ENCODE data around the gene TMEM260.
"Not testable (repeated sequence)": the region's sequence is repeated elsewhere in the genome, so short reads cannot be mapped to it uniquely, and the experiment has no call there.

Gene TMEM260

DNA sequence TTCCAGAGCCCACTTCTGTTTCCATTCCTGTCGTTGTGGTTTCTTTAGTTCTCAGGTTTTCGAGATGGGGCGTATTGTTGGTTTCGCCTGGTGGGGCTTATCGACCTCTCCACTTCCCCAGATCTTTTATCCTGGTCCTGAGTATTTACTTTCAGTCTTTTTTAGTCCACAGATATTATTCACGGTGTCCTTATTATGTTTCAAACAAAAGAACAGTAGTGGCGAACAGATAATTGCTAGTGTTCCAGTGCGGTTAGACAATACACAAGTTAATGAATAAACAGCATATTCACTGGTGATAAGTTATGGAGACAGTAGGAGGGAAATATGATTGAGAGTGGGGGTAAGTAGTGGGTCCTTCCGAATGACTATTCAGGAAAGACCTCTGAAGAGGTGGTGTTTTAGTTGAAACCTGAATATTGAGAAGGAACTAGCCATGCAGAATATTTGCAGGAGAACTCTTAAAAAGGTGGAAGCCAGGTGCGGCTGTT lies 668 bp downstream of the TMEM260 start:
- peaks cover 27% of the 10 kb centered on the region for H3K4me1 Mint-ChIP-seq
- H3K27me3 Mint-ChIP-seq = no peaks in the 10 kb centered on the region
- no peak for ATAC-seq (ENCODE audit: low read depth)
- H3K4me3 Mint-ChIP-seq = peak overlapping the region; percentile 92
- no peaks in the 10 kb centered on the region for H3K36me3 Mint-ChIP-seq
- DNase-seq (ENCODE audit: low spot score in 2 of 2) = no peak
- no peaks in the 10 kb centered on the region for H3K9me3 Mint-ChIP-seq
- peak overlapping the region; percentile 90 for H3K27ac Mint-ChIP-seq

DNA sequence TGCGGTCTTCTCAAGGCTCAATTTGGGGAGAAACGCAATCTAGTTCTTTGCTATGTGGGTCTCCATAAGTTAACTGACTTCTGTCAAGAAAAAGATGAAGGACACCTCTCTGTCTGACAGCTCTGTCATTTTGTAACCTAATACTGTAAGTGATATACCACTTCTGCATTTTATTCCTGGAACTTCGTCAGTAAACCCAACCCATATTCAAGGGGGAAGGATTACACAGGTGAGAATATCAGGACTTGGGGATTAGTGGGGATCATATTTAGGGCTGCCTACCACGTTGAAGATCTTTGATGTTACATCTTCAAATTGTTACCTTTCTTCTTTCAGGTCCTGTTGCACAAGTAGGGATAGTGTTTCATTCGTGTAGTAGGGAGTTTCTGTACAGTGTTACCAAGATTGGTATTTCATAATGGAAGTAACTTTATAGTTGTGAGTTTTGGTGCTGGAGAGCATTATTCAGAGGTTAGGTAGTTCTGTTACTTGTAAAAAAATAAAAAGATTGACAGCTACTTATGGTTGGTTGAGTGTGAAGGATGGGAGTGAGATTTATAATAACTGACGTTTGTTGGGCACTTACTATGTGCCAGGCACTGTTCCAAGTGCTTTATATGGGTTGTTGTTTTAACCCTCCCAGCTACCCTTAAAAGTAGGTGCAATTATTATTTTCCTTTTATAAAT lies 1.6 kb downstream of the TMEM260 start:
- ATAC-seq (ENCODE audit: low read depth) = no peak
- Mint-ChIP-seq H3K4me3 (peak overlapping the region; percentile 92), H3K27me3 (no peaks in the 10 kb centered on the region), H3K4me1 (peaks cover 27% of the 10 kb centered on the region), H3K36me3 (no peaks in the 10 kb centered on the region), H3K9me3 (no peaks in the 10 kb centered on the region), H3K27ac (peak overlapping the region; percentile 48)
- no peak for DNase-seq (ENCODE audit: low spot score in 2 of 2)

DNA sequence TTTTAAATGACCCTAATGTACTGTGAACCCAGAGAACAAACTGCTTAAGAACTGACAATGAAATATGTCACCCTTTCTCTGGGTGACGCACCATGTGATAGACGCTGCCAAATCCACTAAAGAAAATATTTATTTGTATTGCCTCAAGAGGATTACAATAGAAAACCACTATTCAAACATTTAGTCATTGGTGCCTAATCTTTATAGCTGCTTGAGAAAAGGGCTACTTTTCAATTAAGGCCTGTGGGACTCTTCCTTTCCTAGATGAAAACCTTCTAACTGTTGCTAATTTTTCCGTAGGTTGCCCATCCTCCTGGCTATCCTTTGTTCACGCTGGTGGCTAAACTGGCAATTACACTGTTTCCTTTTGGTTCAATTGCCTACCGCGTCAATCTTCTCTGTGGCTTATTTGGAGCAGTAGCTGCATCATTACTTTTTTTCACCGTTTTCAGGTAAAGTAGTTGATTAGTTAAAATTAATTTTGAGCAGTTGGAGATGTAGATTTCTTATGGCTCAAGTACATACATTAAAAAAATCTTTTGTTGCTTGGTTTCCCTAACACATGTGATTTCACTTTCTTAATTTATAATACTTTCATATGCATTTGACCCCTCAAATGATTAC lies 6.0 kb downstream of the TMEM260 start:
- Mint-ChIP-seq H3K36me3 (peaks cover 2% of the 10 kb centered on the region), H3K4me3 (no peak overlapping the region), H3K9me3 (no peaks in the 10 kb centered on the region), H3K4me1 (peaks cover 24% of the 10 kb centered on the region), H3K27me3 (no peaks in the 10 kb centered on the region), H3K27ac (no peak overlapping the region)
- ATAC-seq (ENCODE audit: low read depth) (no peak), DNase-seq (ENCODE audit: low spot score in 2 of 2) (no peak)

DNA sequence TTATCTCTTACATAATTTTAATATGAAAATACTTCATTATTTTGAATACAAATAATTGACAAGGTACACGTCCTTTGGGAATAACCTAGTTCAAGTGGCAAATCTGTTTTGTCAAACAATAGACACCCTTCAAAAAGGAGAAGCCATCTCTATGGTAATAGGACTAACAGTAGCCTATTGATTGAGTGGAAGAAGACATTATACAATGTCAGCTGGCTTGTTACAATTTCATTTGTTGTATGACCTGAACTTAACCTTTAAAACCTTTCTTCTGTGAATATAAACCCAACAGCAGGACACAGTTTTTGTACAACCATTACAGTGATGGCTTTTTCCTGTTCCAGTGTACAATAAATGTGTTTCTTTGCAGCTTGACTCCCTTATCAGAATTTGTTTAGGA lies 8.1 kb downstream of the TMEM260 start:
- H3K9me3 Mint-ChIP-seq = no peaks in the 10 kb centered on the region
- DNase-seq (ENCODE audit: low spot score in 2 of 2) (no peak), ATAC-seq (ENCODE audit: low read depth) (no peak)
- peaks cover 2% of the 10 kb centered on the region for H3K36me3 Mint-ChIP-seq
- peaks cover 10% of the 10 kb centered on the region for H3K4me1 Mint-ChIP-seq
- no peaks in the 10 kb centered on the region for H3K27me3 Mint-ChIP-seq
- no peak overlapping the region for H3K27ac Mint-ChIP-seq
- no peak overlapping the region for H3K4me3 Mint-ChIP-seq

DNA sequence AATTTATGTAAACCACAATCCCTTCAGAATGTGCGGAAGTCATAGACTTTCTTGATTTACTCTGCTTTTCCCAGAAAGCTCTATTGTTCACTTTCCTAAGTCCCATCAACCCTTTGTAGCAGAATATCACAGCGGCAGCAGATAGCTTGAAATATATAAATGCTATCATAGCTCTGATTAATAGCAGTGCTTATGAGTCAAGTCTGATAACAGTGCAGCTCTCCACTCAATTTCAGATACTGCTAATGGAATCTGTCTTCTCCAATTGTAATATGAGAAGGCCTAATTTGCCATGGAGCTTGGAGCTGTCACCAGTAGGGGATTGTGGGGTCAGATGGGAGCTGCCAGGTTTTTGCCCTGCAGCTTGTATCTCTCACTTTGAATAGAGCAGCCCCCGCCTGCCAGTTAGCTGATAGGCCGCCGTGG lies 10.9 kb downstream of the TMEM260 start:
- H3K9me3 Mint-ChIP-seq = no peaks in the 10 kb centered on the region

DNA sequence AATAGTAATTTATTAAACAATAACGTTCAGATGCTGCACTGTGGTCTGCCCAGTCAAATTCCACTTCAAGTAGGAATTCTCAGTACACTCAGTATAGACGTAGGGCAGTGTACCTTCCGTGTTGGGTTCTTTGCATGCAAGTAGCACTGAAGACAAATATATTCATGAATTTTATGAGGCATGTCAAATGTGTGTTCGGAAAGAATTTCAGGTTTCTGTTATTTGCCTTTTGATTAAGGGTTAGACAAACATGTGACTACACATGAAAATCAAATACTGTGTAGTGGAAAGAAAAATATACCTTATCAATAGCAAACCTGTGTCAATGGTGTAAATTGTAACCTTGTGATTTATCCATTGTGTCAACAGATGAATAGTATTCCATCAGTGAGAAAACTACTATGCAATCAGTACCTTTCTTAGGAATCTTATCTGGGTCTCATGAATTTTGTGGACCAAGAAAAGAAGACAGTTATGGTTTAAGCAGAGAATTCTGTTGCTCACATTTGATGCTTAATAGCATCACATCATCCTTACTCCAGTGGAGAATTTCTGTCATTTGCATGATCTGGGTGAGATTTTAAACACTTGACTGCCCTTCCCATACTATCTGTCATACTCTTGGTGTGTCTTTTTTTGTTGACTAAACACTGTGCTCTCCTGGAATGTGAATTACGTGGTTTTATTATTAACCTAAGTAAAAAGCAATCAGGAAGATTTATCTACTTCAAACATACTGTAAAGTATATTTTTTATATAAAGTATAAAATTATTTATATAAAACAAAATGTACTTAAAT lies 13.3 kb downstream of the TMEM260 start:
- DNase-seq (ENCODE audit: low spot score in 2 of 2) (no peak), ATAC-seq (ENCODE audit: low read depth) (no peak)
- Mint-ChIP-seq H3K27me3 (no peaks in the 10 kb centered on the region), H3K36me3 (peaks cover 18% of the 10 kb centered on the region), H3K9me3 (no peaks in the 10 kb centered on the region), H3K27ac (no peak overlapping the region), H3K4me1 (peaks cover 3% of the 10 kb centered on the region), H3K4me3 (no peak overlapping the region)

More for the DNA sequence above, 10.9 kb downstream of the TMEM260 start:
- no peaks in the 10 kb centered on the region for H3K27me3 Mint-ChIP-seq
- peaks cover 10% of the 10 kb centered on the region for H3K36me3 Mint-ChIP-seq
- DNase-seq (ENCODE audit: low spot score in 2 of 2) (no peak), ATAC-seq (ENCODE audit: low read depth) (no peak)
- H3K4me1 Mint-ChIP-seq = peaks cover 3% of the 10 kb centered on the region
- H3K4me3 Mint-ChIP-seq = no peak overlapping the region
- peak overlapping the region; percentile 31 for H3K27ac Mint-ChIP-seq

DNA sequence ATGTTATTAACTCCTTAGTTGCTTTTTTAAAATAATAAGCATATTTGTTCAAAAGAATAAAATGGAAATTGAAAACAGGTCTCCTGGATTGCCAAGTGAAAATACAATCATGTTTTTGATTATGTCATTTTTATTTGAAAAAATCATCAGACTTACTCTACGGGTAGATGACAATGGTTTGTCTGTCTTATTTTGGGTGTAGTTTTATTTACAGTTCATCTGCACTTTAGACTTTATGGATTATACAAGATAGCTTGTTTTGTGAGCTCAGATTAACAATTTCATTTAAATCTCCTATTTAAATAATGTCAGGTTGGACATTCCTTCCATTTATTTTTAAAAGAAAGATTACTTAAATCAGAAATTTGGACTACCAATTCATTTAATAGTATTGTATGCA lies 14.8 kb downstream of the TMEM260 start:
- Mint-ChIP-seq H3K4me3 (no peak overlapping the region), H3K27me3 (no peaks in the 10 kb centered on the region), H3K4me1 (peaks cover 3% of the 10 kb centered on the region), H3K36me3 (peaks cover 26% of the 10 kb centered on the region), H3K9me3 (no peaks in the 10 kb centered on the region), H3K27ac (no peak overlapping the region)
- no peak for DNase-seq (ENCODE audit: low spot score in 2 of 2)
- no peak for ATAC-seq (ENCODE audit: low read depth)

DNA sequence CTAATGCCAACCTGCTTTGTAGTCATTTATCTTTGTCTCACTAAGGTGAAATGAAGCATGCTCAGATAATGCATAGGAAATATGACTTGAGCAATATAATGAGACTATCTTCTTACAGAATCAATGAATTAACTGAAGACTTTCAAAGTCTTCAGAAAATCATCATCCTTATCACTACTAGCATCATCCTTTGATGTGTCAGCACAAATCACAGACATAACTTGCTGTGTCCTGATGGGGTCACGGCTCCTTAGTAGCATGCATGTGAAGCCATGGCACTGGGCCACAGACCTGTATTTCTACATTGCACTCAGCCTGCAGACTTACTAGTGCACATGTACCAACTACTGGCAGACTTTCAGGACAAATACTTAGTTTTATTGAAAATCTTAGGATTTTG lies 18.9 kb downstream of the TMEM260 start:
- H3K27me3 Mint-ChIP-seq = no peaks in the 10 kb centered on the region
- H3K9me3 Mint-ChIP-seq = no peaks in the 10 kb centered on the region
- H3K4me1 Mint-ChIP-seq = no peaks in the 10 kb centered on the region
- DNase-seq (ENCODE audit: low spot score in 2 of 2) (no peak), ATAC-seq (ENCODE audit: low read depth) (no peak)
- H3K27ac Mint-ChIP-seq = no peak overlapping the region
- H3K36me3 Mint-ChIP-seq = peaks cover 27% of the 10 kb centered on the region
- no peak overlapping the region for H3K4me3 Mint-ChIP-seq

DNA sequence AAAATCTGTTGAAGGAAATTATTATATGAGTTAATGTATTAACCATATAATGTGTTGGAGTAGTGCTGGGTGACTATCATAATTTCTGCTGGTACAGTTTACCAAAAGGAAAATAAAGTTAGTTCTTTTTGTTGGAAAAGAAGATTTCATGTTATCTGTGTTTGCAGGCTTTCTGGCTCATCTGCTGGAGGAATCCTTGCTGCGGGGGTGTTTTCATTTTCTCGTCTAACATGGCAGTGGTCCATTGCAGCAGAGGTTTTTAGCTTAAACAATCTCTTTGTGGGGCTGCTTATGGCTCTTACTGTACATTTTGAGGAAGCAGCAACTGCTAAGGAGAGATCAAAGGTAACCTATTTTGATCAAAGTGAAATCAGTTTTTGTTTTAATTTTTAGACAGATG lies 24.1 kb downstream of the TMEM260 start:
- Mint-ChIP-seq H3K27me3 (no peaks in the 10 kb centered on the region), H3K9me3 (no peaks in the 10 kb centered on the region), H3K27ac (no peak overlapping the region), H3K4me3 (no peak overlapping the region), H3K4me1 (no peaks in the 10 kb centered on the region), H3K36me3 (peaks cover 16% of the 10 kb centered on the region)
- no peak for DNase-seq (ENCODE audit: low spot score in 2 of 2)
- no peak for ATAC-seq (ENCODE audit: low read depth)

DNA sequence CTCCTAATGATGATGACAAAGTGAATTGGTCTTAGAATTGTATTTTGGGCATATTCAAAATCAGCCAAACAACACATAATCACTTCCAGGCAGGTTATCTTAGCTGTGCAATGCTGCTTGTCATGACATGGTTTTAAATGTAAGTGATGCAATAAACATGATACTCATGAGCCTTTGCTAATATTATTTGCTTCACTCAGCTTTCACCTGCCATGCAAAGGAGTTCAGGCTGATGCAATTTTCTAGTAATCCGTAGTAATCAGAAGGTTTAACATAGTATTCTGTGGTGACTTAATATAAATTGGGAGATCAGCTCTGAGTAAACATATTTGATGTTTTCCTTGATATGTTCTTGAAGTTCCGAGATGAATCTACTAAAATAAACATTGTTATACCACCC lies 29.1 kb downstream of the TMEM260 start:
- DNase-seq (ENCODE audit: low spot score in 2 of 2) (no peak), ATAC-seq (ENCODE audit: low read depth) (no peak)
- no peaks in the 10 kb centered on the region for H3K27me3 Mint-ChIP-seq
- H3K4me1 Mint-ChIP-seq = no peaks in the 10 kb centered on the region
- H3K27ac Mint-ChIP-seq = no peak overlapping the region
- peaks cover 26% of the 10 kb centered on the region for H3K36me3 Mint-ChIP-seq
- no peak overlapping the region for H3K4me3 Mint-ChIP-seq
- no peaks in the 10 kb centered on the region for H3K9me3 Mint-ChIP-seq

DNA sequence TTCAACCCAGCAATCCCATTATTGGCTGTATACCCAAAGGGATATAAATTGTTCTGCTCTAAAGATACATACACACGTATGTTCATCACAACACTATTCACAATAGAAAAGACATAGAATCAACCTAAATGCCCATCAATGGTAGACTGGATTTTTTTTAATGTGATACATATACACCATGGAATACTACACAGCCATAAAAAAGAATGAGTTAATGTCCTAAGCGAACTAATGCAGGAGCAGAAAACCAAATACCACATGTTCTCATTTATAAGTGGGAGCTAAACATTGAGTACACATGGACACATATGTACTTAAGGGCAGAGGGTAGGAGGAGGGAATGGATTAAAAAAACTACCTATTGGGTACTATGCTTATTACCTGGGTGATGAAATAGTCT lies 32.1 kb downstream of the TMEM260 start:
- H3K4me1 Mint-ChIP-seq; H3K27ac Mint-ChIP-seq; H3K4me3 Mint-ChIP-seq; DNase-seq (ENCODE audit: low spot score in 2 of 2); H3K27me3 Mint-ChIP-seq; H3K9me3 Mint-ChIP-seq; ATAC-seq (ENCODE audit: low read depth): not testable (repeated sequence)
- H3K36me3 Mint-ChIP-seq = peaks cover 28% of the 10 kb centered on the region

DNA sequence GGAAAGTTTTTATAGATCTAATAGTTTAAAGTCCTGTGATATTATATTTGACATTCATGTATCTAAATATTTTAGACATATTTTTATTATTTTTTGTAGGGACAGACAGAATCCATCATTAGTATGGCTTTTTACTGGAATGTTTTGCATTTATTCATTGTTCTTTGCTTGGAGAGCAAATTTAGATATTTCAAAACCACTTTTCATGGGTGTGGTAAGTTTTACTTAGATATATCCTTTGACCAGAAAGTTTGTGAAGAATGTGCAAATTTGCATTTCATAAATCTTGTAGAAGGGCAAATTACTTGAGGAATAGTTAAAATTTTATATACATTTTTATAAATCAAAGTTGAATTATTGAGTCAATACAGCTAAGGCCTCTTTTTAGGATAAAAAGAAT lies 37.5 kb downstream of the TMEM260 start:
- H3K27ac Mint-ChIP-seq = no peak overlapping the region
- DNase-seq (ENCODE audit: low spot score in 2 of 2) (no peak), ATAC-seq (ENCODE audit: low read depth) (no peak)
- H3K9me3 Mint-ChIP-seq = no peaks in the 10 kb centered on the region
- H3K4me1 Mint-ChIP-seq = no peaks in the 10 kb centered on the region
- no peak overlapping the region for H3K4me3 Mint-ChIP-seq
- peaks cover 28% of the 10 kb centered on the region for H3K36me3 Mint-ChIP-seq
- H3K27me3 Mint-ChIP-seq = no peaks in the 10 kb centered on the region

DNA sequence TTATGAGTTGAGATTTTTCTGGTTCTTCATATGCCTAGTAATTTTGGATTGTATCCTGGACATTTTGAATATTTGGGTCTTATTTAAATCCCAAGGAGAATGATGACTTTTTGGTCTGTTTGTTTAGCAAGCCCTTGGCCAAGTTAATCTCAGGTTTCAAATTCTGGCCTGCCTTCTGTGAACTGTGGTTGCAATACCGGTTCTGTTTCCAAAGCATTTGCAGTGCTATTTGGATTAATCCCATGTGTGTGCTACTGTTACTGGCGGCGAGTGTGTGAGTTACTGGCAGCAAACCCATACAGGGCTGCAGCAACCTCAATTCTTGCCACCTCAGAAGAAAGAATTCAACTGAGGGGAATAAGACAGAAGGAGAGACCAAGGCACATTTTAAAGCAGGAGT lies 51.1 kb downstream of the TMEM260 start:
- no peak overlapping the region for H3K27ac Mint-ChIP-seq
- no peak for ATAC-seq (ENCODE audit: low read depth)
- peaks cover 56% of the 10 kb centered on the region for H3K36me3 Mint-ChIP-seq

DNA sequence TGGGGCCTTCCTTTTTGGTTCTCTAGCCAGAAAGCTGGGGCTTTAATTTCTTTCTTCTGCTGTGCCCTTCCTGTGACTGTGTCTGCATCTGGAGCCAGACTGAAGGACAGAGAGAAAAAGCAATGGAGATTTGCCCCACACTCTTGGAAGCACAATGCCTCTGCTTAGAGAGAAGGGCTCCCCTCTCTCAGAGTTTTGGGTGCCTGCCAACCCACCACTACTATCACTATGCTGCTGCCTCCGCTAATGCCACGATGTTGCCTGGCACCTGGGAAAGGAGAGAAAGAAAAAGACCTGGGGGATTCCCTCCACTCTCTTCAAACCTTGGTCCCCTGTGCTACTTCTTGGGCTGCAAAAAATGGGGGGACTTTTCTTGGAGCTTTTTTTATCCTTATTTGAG lies 52.6 kb downstream of the TMEM260 start:
- Mint-ChIP-seq H3K36me3 (peaks cover 64% of the 10 kb centered on the region), H3K4me3 (no peak overlapping the region), H3K27ac (no peak overlapping the region), H3K4me1 (no peaks in the 10 kb centered on the region), H3K27me3 (no peaks in the 10 kb centered on the region), H3K9me3 (peaks cover 4% of the 10 kb centered on the region)
- ATAC-seq (ENCODE audit: low read depth) = no peak
- DNase-seq (ENCODE audit: low spot score in 2 of 2) = no peak

More for the DNA sequence above, 51.1 kb downstream of the TMEM260 start:
- no peaks in the 10 kb centered on the region for H3K27me3 Mint-ChIP-seq
- H3K4me1 Mint-ChIP-seq = no peaks in the 10 kb centered on the region
- no peak for DNase-seq (ENCODE audit: low spot score in 2 of 2)
- peaks cover 4% of the 10 kb centered on the region for H3K9me3 Mint-ChIP-seq
- no peak overlapping the region for H3K4me3 Mint-ChIP-seq

Measured in memory B cell (primary cell).